Neural cell (in vitro differentiated cells): ENCODE data around the gene SLC25A39.

Source experiments
- EP300 ChIP-seq: fragments of 450-650 bp; conservative IDR thresholded peaks from 2 replicates; pipeline ENCODE4 v1.6.1; 2014; ENCODE audit warnings: antibody characterized with exemption, mild to moderate bottlenecking, moderate library complexity; ENCODE audit not compliant: poor library complexity, severe bottlenecking
- POLR2AphosphoS5 ChIP-seq: IDR thresholded peaks from 2 replicates; pipeline ENCODE4 v1.6.1; 2012
- RAD21 ChIP-seq: fragments of 450-650 bp; conservative IDR thresholded peaks from 2 replicates; pipeline ENCODE4 v1.6.1; 2014; ENCODE audit warnings: antibody characterized with exemption, mild to moderate bottlenecking, moderate library complexity
- REST ChIP-seq: IDR thresholded peaks from 2 replicates; pipeline ENCODE4 v1.6.1; 2012; ENCODE audit warnings: borderline replicate concordance
- SMC3 ChIP-seq: fragments of 450-650 bp; conservative IDR thresholded peaks from 2 replicates; pipeline ENCODE4 v1.6.1; 2014; ENCODE audit warnings: antibody characterized with exemption, mild to moderate bottlenecking, moderate library complexity; ENCODE audit not compliant: poor library complexity
- TF ChIP-seq, protein P1 (sequence below): fragments of 450-650 bp; IDR thresholded peaks from 2 replicates; pipeline ENCODE4 v1.5.1; 2014; ENCODE audit warnings: antibody characterized with exemption, mild to moderate bottlenecking, moderate library complexity; ENCODE audit not compliant: poor library complexity, severe bottlenecking

DNA sequence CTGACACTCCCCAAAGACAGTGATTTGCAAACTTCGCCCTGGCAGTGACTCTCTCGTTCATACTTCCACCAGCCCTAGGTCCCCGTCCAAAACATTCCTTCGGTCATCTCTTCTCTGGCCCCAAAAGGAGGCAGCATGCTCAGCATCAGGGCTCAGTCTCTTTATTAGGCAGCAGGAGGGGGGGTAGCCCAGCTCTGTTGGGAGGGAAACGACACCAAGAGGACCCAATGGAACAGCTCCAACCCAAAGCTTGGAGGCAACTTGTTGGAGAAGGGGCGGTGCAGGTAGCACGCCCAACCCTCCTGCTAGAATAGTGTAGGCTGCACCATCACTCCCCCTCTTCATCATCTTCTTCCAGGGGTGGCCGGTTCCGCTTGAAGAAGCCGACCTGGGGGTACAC is 47.4 kb upstream of the SLC25A39 start:
- TF ChIP-seq, protein P1, sequence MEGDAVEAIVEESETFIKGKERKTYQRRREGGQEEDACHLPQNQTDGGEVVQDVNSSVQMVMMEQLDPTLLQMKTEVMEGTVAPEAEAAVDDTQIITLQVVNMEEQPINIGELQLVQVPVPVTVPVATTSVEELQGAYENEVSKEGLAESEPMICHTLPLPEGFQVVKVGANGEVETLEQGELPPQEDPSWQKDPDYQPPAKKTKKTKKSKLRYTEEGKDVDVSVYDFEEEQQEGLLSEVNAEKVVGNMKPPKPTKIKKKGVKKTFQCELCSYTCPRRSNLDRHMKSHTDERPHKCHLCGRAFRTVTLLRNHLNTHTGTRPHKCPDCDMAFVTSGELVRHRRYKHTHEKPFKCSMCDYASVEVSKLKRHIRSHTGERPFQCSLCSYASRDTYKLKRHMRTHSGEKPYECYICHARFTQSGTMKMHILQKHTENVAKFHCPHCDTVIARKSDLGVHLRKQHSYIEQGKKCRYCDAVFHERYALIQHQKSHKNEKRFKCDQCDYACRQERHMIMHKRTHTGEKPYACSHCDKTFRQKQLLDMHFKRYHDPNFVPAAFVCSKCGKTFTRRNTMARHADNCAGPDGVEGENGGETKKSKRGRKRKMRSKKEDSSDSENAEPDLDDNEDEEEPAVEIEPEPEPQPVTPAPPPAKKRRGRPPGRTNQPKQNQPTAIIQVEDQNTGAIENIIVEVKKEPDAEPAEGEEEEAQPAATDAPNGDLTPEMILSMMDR = no peak
- no peak for TF ChIP-seq SMC3
- TF ChIP-seq EP300 = no peak
- TF ChIP-seq POLR2AphosphoS5 = no peak
- TF ChIP-seq RAD21 = no peak
- TF ChIP-seq REST = no peak
